Adipocyte (in vitro differentiated cells): Measurements from ENCODE around the gene PNKP.

ENCODE experiments used
- DNase-seq: peaks from one replicate; pipeline ENCODE4 v3.0.0-alpha.2; 2015; ENCODE audit warnings: low read depth
- H3K27me3 ChIP-seq: replicated peaks from 2 replicates; pipeline ENCODE4 v1.7.0; 2013; ENCODE audit warnings: mild to moderate bottlenecking, low read length, moderate library complexity; ENCODE audit not compliant: control insufficient read depth, insufficient read depth
- H3K36me3 ChIP-seq: 2 replicates; pipeline ENCODE4 v1.7.0; 2013; ENCODE audit warnings: low read length, mild to moderate bottlenecking, moderate library complexity; ENCODE audit not compliant: control insufficient read depth, insufficient read depth, severe bottlenecking
- H3K4me1 ChIP-seq: 2 replicates; pipeline ENCODE4 v1.7.0; 2013; ENCODE audit warnings: mild to moderate bottlenecking, low read length, moderate library complexity; ENCODE audit not compliant: control insufficient read depth, insufficient read depth
- H3K4me3 ChIP-seq: 2 replicates; pipeline ENCODE4 v1.7.0; 2013; ENCODE audit warnings: mild to moderate bottlenecking, low read length, moderate library complexity
- H3K9ac ChIP-seq: 2 replicates; pipeline ENCODE4 v1.7.0; 2013; ENCODE audit warnings: mild to moderate bottlenecking, low read length, moderate library complexity
- H3K9me3 ChIP-seq: 2 replicates; pipeline ENCODE4 v1.7.0; 2013; ENCODE audit warnings: mild to moderate bottlenecking, low read length, moderate library complexity; ENCODE audit not compliant: control insufficient read depth

PNKP gene

GRCh38 chr19:49872245-49873128, 5.1 kb upstream of the PNKP start:
- Histone ChIP-seq H3K4me3 (no peak overlapping the region), H3K4me1 (peaks cover 39% of the 10 kb centered on the region), H3K27me3 (no peaks in the 10 kb centered on the region), H3K9ac (peak overlapping the region; percentile 16), H3K36me3 (peaks cover 16% of the 10 kb centered on the region), H3K9me3 (no peaks in the 10 kb centered on the region)
- DNase-seq, result no peak

DNA sequence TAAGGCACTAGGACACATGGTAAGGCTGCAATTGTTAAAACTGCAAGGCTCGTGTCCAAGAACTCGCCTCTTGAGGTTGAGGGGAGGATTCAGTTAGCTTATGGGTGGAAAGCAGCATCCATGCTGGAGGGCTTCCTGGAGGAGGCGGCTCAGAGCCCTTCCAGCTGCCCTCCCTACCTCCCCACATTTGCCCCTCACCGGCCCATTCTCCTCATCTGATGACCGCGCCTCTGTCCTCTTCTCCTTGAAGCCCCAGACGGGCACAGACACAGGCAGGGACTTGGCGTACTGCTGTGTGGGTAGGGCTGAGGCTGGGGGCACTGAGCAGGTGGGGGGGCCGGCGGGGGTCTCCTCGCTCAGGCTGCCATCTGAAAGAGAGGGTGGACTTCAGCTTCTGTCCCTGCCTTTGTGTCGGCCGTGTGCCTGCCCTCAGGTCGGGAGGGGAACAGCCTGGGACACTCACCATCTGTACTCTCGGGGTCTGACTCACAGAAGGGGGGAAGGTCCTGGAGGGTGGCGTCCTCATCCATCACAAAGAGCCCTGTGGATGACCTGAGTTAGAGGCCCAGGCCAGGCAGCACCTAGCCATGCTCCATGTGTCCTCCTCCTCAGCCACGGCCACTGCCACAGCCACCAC, 4.1 kb upstream of the PNKP start:
- no peaks in the 10 kb centered on the region for H3K9me3 ChIP-seq
- H3K27me3 ChIP-seq, result no peaks in the 10 kb centered on the region
- H3K9ac ChIP-seq, result peak overlapping the region; percentile 0
- H3K36me3 ChIP-seq, result peaks cover 16% of the 10 kb centered on the region
- DNase-seq, result no peak
- peaks cover 43% of the 10 kb centered on the region for H3K4me1 ChIP-seq
- H3K4me3 ChIP-seq, result no peak overlapping the region

GRCh38 chr19:49870309-49870901, 3.0 kb upstream of the PNKP start:
- H3K9me3 ChIP-seq, result no peaks in the 10 kb centered on the region
- H3K9ac ChIP-seq, result peak overlapping the region; percentile 86
- peaks cover 16% of the 10 kb centered on the region for H3K36me3 ChIP-seq
- H3K4me1 ChIP-seq, result peaks cover 50% of the 10 kb centered on the region
- H3K4me3 ChIP-seq, result peak overlapping the region; percentile 76
- DNase-seq, result no peak
- H3K27me3 ChIP-seq, result no peaks in the 10 kb centered on the region

DNA sequence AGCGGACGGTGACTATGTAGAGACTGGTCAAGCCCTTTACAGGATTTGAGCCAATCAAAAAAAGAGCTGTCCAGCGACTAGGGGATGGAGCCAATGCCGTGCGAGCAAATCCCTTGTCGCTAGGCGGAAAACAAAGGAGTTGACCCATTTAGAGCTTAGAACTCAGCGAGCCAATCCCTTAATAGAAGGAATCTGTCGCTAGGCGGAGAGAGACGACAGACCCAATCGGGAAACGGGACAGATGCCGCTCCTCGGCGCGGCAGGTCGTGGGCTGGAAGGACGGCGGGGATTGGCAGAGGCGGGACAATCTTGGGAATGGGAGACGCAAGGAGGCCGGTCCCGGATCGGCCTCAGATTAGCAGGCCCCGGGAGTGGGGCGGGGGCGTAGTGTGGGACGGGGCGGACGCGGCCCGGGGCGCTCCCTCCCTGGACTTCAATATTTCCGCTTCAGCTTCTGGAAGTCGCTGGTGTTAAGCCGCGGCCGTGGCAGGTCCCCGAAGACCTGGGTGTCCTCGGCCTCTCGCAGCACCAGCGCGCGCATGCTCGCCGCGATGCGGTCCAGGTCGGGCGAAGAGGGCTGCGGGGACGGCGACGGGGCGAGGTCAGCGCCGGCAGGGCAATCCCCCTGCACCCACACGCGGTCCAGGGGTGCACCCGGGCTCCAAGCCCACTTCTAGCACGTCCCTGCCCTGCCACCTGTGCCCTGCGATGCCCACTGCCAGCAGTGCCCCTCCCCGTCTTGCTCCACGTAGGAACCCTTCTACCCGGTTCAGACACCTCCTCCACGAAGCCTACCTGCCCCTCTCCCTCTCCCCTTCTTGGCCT, 2.3 kb upstream of the PNKP start:
- H3K4me1 ChIP-seq, result peaks cover 49% of the 10 kb centered on the region
- peak; percentile 100 for DNase-seq
- H3K4me3 ChIP-seq, result peak overlapping the region; percentile 76

DNA sequence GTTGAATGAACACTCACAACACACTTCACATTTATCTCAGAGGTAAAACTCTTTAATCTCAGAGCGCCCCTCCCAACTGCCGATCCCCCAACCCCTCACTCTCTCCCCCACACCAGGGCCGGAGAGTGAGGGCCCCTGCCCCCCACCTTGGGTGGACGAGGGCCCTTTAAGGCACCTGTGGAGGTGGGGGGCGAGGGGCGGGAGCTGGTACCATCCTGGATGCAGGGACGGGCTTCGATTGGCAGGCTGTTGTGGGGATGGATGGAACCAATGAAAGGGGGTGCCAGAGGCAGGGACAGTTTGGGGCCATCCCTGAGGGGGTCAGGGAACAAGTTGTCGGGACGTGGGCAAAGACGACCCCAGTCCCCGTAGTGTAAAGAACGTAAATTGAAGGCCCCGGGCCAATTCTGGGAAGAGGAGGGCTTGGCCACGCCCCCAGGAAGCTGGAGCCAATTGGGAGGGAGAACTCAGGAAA, 1.7 kb upstream of the PNKP start:
- no peak for DNase-seq
- Histone ChIP-seq H3K36me3 (peaks cover 20% of the 10 kb centered on the region), H3K4me3 (peak overlapping the region; percentile 71), H3K9ac (peak overlapping the region; percentile 62), H3K27me3 (no peaks in the 10 kb centered on the region), H3K4me1 (peaks cover 46% of the 10 kb centered on the region), H3K9me3 (no peaks in the 10 kb centered on the region)

More for the DNA sequence above, 2.3 kb upstream of the PNKP start:
- Histone ChIP-seq H3K9ac (peak overlapping the region; percentile 86), H3K36me3 (peaks cover 17% of the 10 kb centered on the region), H3K9me3 (no peaks in the 10 kb centered on the region), H3K27me3 (no peaks in the 10 kb centered on the region)

DNA sequence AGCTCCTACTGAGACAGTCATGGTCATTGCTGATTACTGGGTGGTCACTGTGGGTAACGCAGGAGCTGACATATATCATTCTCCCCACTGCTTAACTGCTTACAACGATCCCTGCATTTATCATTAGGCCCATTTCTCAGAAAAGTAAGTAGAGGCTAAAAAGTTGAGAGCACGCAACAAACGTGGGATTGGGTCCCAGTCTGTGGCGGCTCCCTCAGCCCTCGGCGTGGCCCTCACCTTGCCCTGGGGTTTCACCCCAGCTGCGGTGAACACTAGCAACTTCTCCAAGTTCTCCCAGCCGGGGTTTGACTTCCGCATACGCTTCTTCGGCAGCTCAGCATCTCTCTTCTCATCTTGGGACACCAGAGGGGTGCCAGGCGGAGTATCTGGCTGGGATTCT, 2.5 kb downstream of the PNKP start:
- no peak for DNase-seq
- Histone ChIP-seq H3K36me3 (peaks cover 33% of the 10 kb centered on the region), H3K4me3 (peak overlapping the region; percentile 96), H3K27me3 (no peaks in the 10 kb centered on the region), H3K9ac (no peak overlapping the region), H3K9me3 (no peaks in the 10 kb centered on the region), H3K4me1 (peaks cover 32% of the 10 kb centered on the region)

GRCh38 chr19:49863935-49864320, 3.4 kb downstream of the PNKP start:
- DNase-seq, result no peak
- no peak overlapping the region for H3K9ac ChIP-seq
- peaks cover 31% of the 10 kb centered on the region for H3K4me1 ChIP-seq
- peaks cover 37% of the 10 kb centered on the region for H3K36me3 ChIP-seq
- H3K4me3 ChIP-seq, result no peak overlapping the region
- no peaks in the 10 kb centered on the region for H3K27me3 ChIP-seq
- no peaks in the 10 kb centered on the region for H3K9me3 ChIP-seq

GRCh38 chr19:49863254-49863934, 4.0 kb downstream of the PNKP start:
- H3K4me3 ChIP-seq, result no peak overlapping the region
- peaks cover 26% of the 10 kb centered on the region for H3K4me1 ChIP-seq
- H3K36me3 ChIP-seq, result peaks cover 38% of the 10 kb centered on the region
- no peak for DNase-seq
- H3K9me3 ChIP-seq, result no peaks in the 10 kb centered on the region
- no peaks in the 10 kb centered on the region for H3K27me3 ChIP-seq
- H3K9ac ChIP-seq, result no peak overlapping the region

- Histone ChIP-seq H3K4me3 (no peak overlapping the region), H3K4me1 (peaks cover 23% of the 10 kb centered on the region), H3K9ac (no peak overlapping the region), H3K27me3 (no peaks in the 10 kb centered on the region), H3K36me3 (peaks cover 46% of the 10 kb centered on the region), H3K9me3 (no peaks in the 10 kb centered on the region)
- DNase-seq, result no peak
These were observed 4.8 kb downstream of the PNKP start for GRCh38 chr19:49862391-49863253.
